ENCODE measurements around the gene CCDC33. TPM values are rescaled to one million over a fixed set of nuclear protein-coding genes. Genes with fewer than 3 reads are reported as not detected.

Gene CCDC33
- total RNA-seq, 1 donor, result not detected

- no peaks in the 10 kb centered on the region for H3K4me1 ChIP-seq (ENCODE audit: insufficient read depth, low read length)
- H3K27me3 ChIP-seq (ENCODE audit: insufficient read depth, low read length), result peaks cover 2% of the 10 kb centered on the region
- H3K9me3 ChIP-seq (ENCODE audit: low read depth, low read length), result no peaks in the 10 kb centered on the region
- no peak overlapping the region for H3K4me3 ChIP-seq (ENCODE audit: low read length)
Measured at GRCh38 chr15:74297887-74298286, 61.8 kb downstream of the CCDC33 start.

- no peaks in the 10 kb centered on the region for H3K4me1 ChIP-seq (ENCODE audit: insufficient read depth, low read length)
- no peaks in the 10 kb centered on the region for H3K9me3 ChIP-seq (ENCODE audit: low read depth, low read length)
- H3K4me3 ChIP-seq (ENCODE audit: low read length), result no peak overlapping the region
- H3K27me3 ChIP-seq (ENCODE audit: insufficient read depth, low read length), result peaks cover 2% of the 10 kb centered on the region
Measured at GRCh38 chr15:74300057-74300795, 64.1 kb downstream of the CCDC33 start.

DNA sequence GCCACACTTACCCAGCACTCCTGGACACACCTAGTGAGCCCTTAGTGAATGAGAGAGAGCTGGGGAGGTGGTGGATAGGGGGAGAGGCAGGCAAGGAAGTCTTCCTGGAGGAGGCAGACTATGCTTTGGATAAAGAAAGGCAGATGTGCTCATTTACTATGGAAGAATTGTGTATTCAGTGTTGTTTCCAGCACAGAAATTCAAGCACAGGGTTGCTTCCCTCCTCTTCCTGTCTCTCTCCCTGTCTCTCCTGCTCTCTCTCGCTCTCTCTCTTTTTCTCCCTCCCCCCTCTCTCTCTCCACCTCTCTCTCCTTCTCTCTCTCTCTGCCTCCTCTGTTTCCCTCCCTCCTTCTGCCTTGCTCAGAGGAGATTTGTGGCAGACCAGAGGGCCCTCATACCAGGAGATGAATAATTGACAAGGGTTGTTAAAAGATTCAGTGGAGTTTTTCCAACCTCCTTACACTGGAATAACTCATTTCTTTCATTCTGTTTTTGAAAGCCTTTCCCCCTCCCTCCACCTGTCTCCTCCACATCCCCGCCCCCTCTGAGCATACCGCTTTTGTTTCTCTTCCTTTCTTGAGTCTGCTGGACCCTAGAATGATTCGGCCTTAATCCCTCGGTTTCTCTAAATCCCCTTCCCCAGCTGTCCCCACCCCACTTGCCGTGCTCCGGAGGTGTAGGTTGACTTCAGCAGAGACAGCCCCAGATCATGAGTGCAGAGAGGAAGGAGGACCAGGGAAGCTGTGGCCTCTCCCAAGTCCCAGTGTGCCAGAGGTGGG, 65.6 kb downstream of the CCDC33 start:
- no peaks in the 10 kb centered on the region for H3K9me3 ChIP-seq (ENCODE audit: low read depth, low read length)
- H3K4me3 ChIP-seq (ENCODE audit: low read length), result no peak overlapping the region
- no peaks in the 10 kb centered on the region for H3K4me1 ChIP-seq (ENCODE audit: insufficient read depth, low read length)
- H3K27me3 ChIP-seq (ENCODE audit: insufficient read depth, low read length), result peaks cover 2% of the 10 kb centered on the region

DNA sequence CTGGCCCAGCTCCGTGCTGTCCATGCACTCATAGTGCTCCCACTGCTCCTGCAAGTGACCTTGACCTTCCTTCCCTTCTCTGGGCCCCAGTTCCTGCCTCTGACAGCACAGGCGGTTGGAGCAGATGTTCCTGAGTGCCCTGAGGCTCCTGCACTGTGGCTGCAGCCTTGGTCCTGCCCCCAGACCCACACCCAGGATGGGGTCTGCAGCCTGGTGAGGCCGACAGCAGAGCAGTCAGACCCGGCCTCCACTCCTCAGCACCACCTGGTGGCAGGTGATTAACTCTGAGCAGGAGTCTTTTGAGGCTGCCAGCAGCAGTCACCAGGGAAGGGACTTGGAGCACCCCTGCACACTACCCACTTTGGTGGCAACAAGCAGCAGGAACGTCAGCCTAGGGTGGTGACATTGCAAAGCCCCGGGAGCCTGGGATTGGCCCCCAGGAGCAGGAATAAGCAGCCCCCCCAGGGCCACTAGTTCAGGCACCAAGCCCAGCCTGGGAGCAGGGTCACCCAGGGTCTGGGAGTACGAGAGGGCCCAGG, 66.8 kb downstream of the CCDC33 start:
- Histone ChIP-seq H3K27me3 (ENCODE audit: insufficient read depth, low read length) (peaks cover 2% of the 10 kb centered on the region), H3K9me3 (ENCODE audit: low read depth, low read length) (no peaks in the 10 kb centered on the region)

DNA sequence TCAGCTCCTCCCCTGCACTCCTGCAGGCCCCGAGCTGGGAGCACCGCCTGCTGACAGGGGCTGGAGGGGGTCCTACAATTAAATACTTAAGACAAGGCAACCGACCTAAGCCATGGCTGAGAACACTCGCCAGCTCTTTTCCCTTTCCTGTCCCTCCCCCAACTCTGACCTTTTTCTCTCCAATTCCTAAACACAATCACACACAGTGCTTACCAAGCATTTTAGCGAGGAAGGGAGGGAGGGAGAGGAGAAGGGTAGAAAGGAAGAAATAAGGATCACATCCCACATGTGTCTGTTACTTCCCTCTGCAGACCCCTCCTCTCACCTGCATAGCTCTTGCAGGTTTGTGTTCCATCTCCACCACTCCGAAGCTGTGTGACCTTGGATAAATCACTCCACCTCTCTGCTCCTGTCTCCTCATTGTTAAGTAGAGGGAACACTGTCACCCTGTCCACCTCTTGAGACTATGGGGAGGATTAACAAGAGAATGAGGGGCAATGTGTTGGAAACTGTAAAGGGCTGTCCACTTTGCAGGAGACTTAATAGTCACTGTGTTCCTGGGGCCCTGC, 67.7 kb downstream of the CCDC33 start:
- no peak overlapping the region for H3K4me3 ChIP-seq (ENCODE audit: low read length)

More for the DNA sequence above, 66.8 kb downstream of the CCDC33 start:
- Histone ChIP-seq H3K4me1 (ENCODE audit: insufficient read depth, low read length) (no peaks in the 10 kb centered on the region), H3K4me3 (ENCODE audit: low read length) (no peak overlapping the region)

DNA sequence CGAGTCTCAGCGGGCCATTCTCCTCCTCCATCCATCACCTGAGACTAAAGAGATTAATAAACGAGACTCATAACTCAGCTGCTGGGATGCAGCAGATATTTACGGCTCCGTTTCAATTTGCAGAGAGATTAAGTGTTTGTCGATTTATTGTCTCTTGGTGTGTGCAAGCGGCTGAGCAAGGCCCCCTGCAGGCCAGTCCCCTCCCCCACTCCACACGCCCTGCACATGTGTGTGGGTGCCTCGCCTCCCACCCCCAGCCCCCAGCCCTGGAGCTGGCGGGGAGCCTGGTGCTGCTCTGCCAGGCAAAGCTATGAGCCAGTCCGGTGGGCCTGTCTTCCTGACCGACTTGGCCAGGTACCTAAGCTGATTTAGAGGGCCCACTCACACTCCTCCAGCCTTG, 68.3 kb downstream of the CCDC33 start:
- Histone ChIP-seq H3K4me3 (ENCODE audit: low read length) (no peak overlapping the region), H3K4me1 (ENCODE audit: insufficient read depth, low read length) (no peaks in the 10 kb centered on the region), H3K27me3 (ENCODE audit: insufficient read depth, low read length) (peaks cover 2% of the 10 kb centered on the region), H3K9me3 (ENCODE audit: low read depth, low read length) (no peaks in the 10 kb centered on the region)

More for the DNA sequence above, 67.7 kb downstream of the CCDC33 start:
- Histone ChIP-seq H3K4me1 (ENCODE audit: insufficient read depth, low read length) (no peaks in the 10 kb centered on the region), H3K9me3 (ENCODE audit: low read depth, low read length) (no peaks in the 10 kb centered on the region), H3K27me3 (ENCODE audit: insufficient read depth, low read length) (peaks cover 2% of the 10 kb centered on the region)

GRCh38 chr15:74305687-74306086, 69.6 kb downstream of the CCDC33 start:
- Histone ChIP-seq H3K4me1 (ENCODE audit: insufficient read depth, low read length) (no peaks in the 10 kb centered on the region), H3K9me3 (ENCODE audit: low read depth, low read length) (no peaks in the 10 kb centered on the region), H3K27me3 (ENCODE audit: insufficient read depth, low read length) (peaks cover 2% of the 10 kb centered on the region), H3K4me3 (ENCODE audit: low read length) (no peak overlapping the region)

- Histone ChIP-seq H3K4me3 (ENCODE audit: low read length) (no peak overlapping the region), H3K27me3 (ENCODE audit: insufficient read depth, low read length) (no peaks in the 10 kb centered on the region)
Measured at GRCh38 chr15:74306781-74307217, 70.7 kb downstream of the CCDC33 start.

GRCh38 chr15:74307827-74308811, 72.0 kb downstream of the CCDC33 start:
- no peaks in the 10 kb centered on the region for H3K4me1 ChIP-seq (ENCODE audit: insufficient read depth, low read length)
- no peaks in the 10 kb centered on the region for H3K27me3 ChIP-seq (ENCODE audit: insufficient read depth, low read length)
- no peak overlapping the region for H3K4me3 ChIP-seq (ENCODE audit: low read length)
- H3K9me3 ChIP-seq (ENCODE audit: low read depth, low read length), result no peaks in the 10 kb centered on the region

More at GRCh38 chr15:74306781-74307217, 70.7 kb downstream of the CCDC33 start:
- no peaks in the 10 kb centered on the region for H3K4me1 ChIP-seq (ENCODE audit: insufficient read depth, low read length)
- H3K9me3 ChIP-seq (ENCODE audit: low read depth, low read length), result no peaks in the 10 kb centered on the region

DNA sequence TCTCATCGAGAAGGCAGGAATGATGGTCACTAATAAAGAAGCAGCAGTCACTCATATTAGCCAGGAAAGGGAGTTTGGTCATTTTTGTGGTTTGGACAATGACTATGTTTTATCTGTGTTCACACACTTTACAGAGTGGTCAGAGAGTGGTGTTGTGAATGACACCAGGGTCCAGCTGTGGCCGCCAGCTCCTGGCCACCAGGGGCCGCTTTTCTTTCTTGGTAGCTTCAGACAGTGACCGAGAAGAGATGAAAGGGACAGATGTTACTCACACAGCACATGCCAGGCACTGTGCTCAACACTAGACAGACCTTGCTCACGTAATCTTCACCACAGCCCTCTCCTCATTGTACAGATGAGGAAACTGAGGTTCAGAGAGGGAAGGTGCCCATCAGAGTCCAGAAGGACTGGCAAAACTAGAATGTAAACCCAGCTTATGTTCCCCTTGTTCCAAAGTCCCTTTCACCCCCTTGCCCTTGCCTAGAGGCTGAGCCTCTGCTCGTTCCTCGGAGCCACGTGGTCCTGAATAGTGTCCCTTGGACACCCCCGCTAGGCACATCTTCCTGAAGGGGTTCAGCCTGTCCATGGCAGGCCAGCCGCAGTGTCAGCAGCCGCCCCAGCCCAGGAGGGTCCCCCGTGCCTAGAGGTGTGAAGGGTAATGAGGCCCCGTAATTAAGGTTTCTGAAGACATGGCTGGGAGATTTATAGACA, 75.8 kb downstream of the CCDC33 start:
- H3K4me1 ChIP-seq (ENCODE audit: insufficient read depth, low read length), result peaks cover 12% of the 10 kb centered on the region
- H3K9me3 ChIP-seq (ENCODE audit: low read depth, low read length), result no peaks in the 10 kb centered on the region
- no peaks in the 10 kb centered on the region for H3K27me3 ChIP-seq (ENCODE audit: insufficient read depth, low read length)
- H3K4me3 ChIP-seq (ENCODE audit: low read length), result no peak overlapping the region

GRCh38 chr15:74312445-74313007, 76.4 kb downstream of the CCDC33 start:
- Histone ChIP-seq H3K27me3 (ENCODE audit: insufficient read depth, low read length) (no peaks in the 10 kb centered on the region), H3K9me3 (ENCODE audit: low read depth, low read length) (no peaks in the 10 kb centered on the region), H3K4me3 (ENCODE audit: low read length) (no peak overlapping the region), H3K4me1 (ENCODE audit: insufficient read depth, low read length) (peaks cover 12% of the 10 kb centered on the region)

- H3K27me3 ChIP-seq (ENCODE audit: insufficient read depth, low read length), result no peaks in the 10 kb centered on the region
- peaks cover 12% of the 10 kb centered on the region for H3K4me1 ChIP-seq (ENCODE audit: insufficient read depth, low read length)
- H3K4me3 ChIP-seq (ENCODE audit: low read length), result no peak overlapping the region
- H3K9me3 ChIP-seq (ENCODE audit: low read depth, low read length), result no peaks in the 10 kb centered on the region
Measured at GRCh38 chr15:74313889-74314288, 77.8 kb downstream of the CCDC33 start.

- H3K4me3 ChIP-seq (ENCODE audit: low read length), result no peak overlapping the region
- H3K9me3 ChIP-seq (ENCODE audit: low read depth, low read length), result no peaks in the 10 kb centered on the region
- H3K4me1 ChIP-seq (ENCODE audit: insufficient read depth, low read length), result peaks cover 12% of the 10 kb centered on the region
- H3K27me3 ChIP-seq (ENCODE audit: insufficient read depth, low read length), result no peaks in the 10 kb centered on the region
Measured at GRCh38 chr15:74314795-74315438, 78.8 kb downstream of the CCDC33 start.
